Bronchial epithelial cell (primary cell): Measurements from ENCODE around the gene TXNL1. TPM values are rescaled to one million over a fixed set of nuclear protein-coding genes. Genes with fewer than 3 reads are reported as not detected.

Experiments used
- DNase-seq: peaks from one replicate; pipeline ENCODE4 v3.0.0-alpha.2; 2010; ENCODE audit warnings: low read depth
- FAIRE-seq: peaks from 2 replicates; lab custom pipeline; 2011; peaks lifted over from hg19 to GRCh38; lab: Jason Lieb, UNC
- H3K27me3 ChIP-seq: 2 replicates; pipeline ENCODE4 v1.5.1; 2011; ENCODE audit warnings: low read length; ENCODE audit not compliant: control insufficient read depth, insufficient read depth
- H3K36me3 ChIP-seq: 2 replicates; pipeline ENCODE4 v1.5.1; 2011; ENCODE audit warnings: low read length; ENCODE audit not compliant: control insufficient read depth, insufficient read depth
- H3K4me3 ChIP-seq: 2 replicates; pipeline ENCODE4 v1.5.1; 2011; ENCODE audit warnings: mild to moderate bottlenecking, low read depth, low read length, control low read depth
- total RNA-seq: library from RNA; depleted of rRNA; stranded (reverse); fragments of >200 nt; gene quantifications from 2 replicates; pipeline ENCODE4 v1.2.1, GENCODE V29; 2014
- TF ChIP-seq, protein P1 (sequence below): IDR thresholded peaks from 2 replicates; pipeline ENCODE4 v1.5.1; 2011; ENCODE audit warnings: mild to moderate bottlenecking, moderate library complexity, low read length, control low read depth, inconsistent platforms; ENCODE audit not compliant: insufficient read depth, severe bottlenecking

TXNL1 gene
- total RNA-seq, 1 donor from 2014 or later, result 30.3 TPM

DNA sequence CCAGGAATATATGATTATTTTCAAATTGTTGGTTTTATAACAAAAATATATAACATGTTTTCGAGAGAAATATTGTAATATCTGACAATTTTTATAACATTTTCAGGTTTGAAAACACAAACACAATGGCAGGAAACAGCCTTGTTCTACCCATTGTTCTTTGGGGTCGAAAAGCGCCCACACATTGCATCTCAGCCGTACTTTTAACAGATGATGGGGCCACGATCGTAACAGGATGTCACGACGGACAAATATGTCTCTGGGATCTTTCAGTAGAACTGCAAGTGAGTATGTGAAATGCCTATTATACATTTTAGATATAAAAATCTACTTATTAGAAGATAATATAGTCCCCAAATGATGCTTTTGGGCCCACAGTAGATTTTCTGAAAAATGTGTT is 34.0 kb upstream of the TXNL1 start:
- DNase-seq (no peak), FAIRE-seq (no peak)
- H3K27me3 ChIP-seq, result no peaks in the 10 kb centered on the region
- TF ChIP-seq, protein P1, sequence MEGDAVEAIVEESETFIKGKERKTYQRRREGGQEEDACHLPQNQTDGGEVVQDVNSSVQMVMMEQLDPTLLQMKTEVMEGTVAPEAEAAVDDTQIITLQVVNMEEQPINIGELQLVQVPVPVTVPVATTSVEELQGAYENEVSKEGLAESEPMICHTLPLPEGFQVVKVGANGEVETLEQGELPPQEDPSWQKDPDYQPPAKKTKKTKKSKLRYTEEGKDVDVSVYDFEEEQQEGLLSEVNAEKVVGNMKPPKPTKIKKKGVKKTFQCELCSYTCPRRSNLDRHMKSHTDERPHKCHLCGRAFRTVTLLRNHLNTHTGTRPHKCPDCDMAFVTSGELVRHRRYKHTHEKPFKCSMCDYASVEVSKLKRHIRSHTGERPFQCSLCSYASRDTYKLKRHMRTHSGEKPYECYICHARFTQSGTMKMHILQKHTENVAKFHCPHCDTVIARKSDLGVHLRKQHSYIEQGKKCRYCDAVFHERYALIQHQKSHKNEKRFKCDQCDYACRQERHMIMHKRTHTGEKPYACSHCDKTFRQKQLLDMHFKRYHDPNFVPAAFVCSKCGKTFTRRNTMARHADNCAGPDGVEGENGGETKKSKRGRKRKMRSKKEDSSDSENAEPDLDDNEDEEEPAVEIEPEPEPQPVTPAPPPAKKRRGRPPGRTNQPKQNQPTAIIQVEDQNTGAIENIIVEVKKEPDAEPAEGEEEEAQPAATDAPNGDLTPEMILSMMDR, result no peak
- H3K4me3 ChIP-seq, result no peak overlapping the region
- no peaks in the 10 kb centered on the region for H3K36me3 ChIP-seq

DNA sequence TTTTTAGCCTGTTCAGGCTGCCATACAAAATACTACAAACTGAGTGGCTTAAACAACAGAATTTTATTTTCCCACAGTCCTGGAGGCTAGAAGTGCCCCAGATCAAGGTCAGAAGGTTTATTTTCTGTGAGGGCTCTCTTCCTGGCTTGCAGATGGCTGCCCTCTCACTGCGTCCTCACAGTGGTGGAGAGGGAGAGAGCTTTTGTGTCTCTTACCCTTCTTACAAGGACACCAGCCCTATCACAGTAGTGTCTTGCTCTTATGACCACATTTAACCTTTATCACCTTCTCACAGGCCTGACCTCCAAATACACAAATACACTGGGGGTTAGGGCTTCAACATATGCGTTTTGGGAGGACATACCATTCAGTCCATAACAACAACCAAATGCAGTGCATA is 24.5 kb upstream of the TXNL1 start:
- TF ChIP-seq, protein P1, result no peak
- Histone ChIP-seq H3K27me3 (no peaks in the 10 kb centered on the region), H3K36me3 (no peaks in the 10 kb centered on the region), H3K4me3 (no peak overlapping the region)
- FAIRE-seq (no peak), DNase-seq (no peak)

DNA sequence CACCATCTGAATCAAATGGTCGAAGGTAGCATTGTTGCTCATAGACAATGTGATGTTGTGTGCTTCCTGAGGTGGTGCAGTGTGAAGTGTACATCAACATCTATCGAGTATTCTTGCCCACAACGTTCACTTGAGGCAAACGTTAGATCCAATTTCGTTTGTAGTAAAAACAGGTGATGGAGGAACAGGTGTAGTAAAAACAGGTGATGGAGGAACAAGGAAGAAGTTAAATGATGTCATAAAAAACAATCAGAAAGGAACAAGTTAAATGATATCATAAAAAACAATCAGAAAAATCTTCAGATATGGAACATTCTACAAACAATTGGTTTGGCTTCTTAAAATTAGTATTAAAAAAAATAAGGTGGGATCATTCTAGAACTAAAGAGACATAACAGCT is 24.1 kb upstream of the TXNL1 start:
- Histone ChIP-seq H3K27me3 (no peaks in the 10 kb centered on the region), H3K4me3 (no peak overlapping the region), H3K36me3 (no peaks in the 10 kb centered on the region)
- DNase-seq (no peak), FAIRE-seq (no peak)
- TF ChIP-seq, protein P1, result no peak

DNA sequence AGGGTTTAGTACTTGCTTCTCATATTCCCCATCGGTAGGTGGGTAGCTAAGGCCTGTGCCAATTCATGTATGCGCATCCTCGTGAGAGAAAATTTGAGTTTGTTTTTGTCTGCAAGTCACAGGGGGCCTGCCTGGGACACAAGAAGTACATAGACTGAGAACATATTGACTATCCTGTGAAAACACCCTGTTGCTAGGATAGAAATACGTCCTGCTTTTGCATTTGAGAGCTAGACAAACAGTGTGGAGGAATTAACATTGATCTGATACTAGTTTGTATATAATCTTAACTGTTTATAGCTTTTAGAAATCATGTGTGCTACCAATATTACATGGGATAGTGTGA is 23.6 kb upstream of the TXNL1 start:
- Histone ChIP-seq H3K36me3 (no peaks in the 10 kb centered on the region), H3K4me3 (no peak overlapping the region), H3K27me3 (no peaks in the 10 kb centered on the region)
- DNase-seq, result no peak
- TF ChIP-seq, protein P1, result no peak
- no peak for FAIRE-seq

DNA sequence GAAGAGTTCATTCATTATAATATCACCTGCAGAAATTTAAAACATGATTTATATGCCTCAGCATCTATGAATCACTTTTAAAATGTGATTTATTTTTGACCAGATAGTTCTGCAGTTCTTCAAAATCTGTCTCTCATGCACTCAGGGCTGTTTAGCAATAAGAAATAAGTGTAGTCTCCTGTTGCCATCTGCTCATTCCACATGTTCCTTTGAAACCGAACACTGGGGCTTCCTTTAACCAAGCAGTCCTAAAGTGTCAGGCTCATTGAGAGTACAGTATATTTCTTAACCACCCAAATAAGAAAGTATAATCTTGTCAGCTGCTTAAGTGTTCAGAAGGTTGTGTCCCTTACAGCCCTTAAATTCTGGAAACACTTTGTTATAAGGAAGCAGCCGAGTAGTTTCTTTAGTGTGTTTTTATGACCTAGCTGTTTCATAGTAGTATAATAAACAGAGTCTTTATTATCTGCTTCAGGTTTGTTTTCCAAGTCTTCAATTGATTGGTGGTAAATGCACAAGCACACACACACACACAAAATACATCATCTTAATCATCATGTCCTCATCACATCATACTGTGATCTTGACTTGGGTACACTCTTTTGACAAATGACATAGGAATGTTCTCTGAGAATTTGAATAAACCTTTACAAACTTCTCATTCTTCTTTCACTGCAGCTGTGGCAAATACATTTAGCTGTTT is 23.1 kb upstream of the TXNL1 start:
- no peak for FAIRE-seq

More for the DNA sequence above, 23.1 kb upstream of the TXNL1 start:
- Histone ChIP-seq H3K4me3 (no peak overlapping the region), H3K36me3 (no peaks in the 10 kb centered on the region), H3K27me3 (no peaks in the 10 kb centered on the region)
- DNase-seq, result no peak
- TF ChIP-seq, protein P1, result no peak
